PC-3 (cell line): ENCODE results near the gene POLRMT. TPM values are rescaled to one million over a fixed set of nuclear protein-coding genes. Genes with fewer than 3 reads are reported as not detected.

Experiments
- ATAC-seq: fragments of 200-7000 bp; cut with Tn5 transposase; 2 replicates; pipeline ENCODE4 v1.9.1; 2020; ENCODE audit warnings: mild to moderate bottlenecking, moderate library complexity
- BruUV-seq: library from RNA; stranded (reverse); fragments of 400-500 nt; replicated peaks from 2 replicates; lab custom pipeline; 2021; lab: Mats Ljungman, UMichigan
- CTCF ChIA-PET: fragments of 300-600 bp; sonication (Branson Sonifier 250); formaldehyde crosslinking; loops from one replicate; lab custom pipeline; 2022; ENCODE audit warnings: antibody characterized with exemption; lab: Charles Lee
- POLR2A ChIA-PET: fragments of 300-600 bp; sonication (Branson Sonifier 250); formaldehyde crosslinking; loops from one replicate; lab custom pipeline; 2022; ENCODE audit warnings: antibody characterized with exemption; ENCODE audit not compliant: unreplicated experiment; lab: Charles Lee
- DNase-seq: peaks from one replicate; pipeline ENCODE4 v3.0.0-alpha.2; 2015
- H2AFZ ChIP-seq: fragments of 300-600 bp; sonication (generic); 2 replicates; pipeline ENCODE4 v1.6.0; 2016; ENCODE audit warnings: antibody characterized with exemption, low read length
- H3F3A ChIP-seq: fragments of 300-600 bp; sonication (generic); one replicate; pipeline ENCODE4 v1.6.0; 2017; ENCODE audit warnings: antibody characterized with exemption, low read length, control low read depth, mild to moderate bottlenecking; ENCODE audit not compliant: unreplicated experiment
- H3K27ac ChIP-seq: fragments of 300-600 bp; sonication (generic); 2 replicates; pipeline ENCODE4 v1.5.1; 2016; ENCODE audit warnings: mild to moderate bottlenecking, low read length
- H3K27me3 ChIP-seq: fragments of 300-600 bp; sonication (generic); 2 replicates; pipeline ENCODE4 v1.6.1; 2016; ENCODE audit warnings: low read length, mixed read lengths
- H3K36me3 ChIP-seq: fragments of 300-600 bp; sonication (generic); 2 replicates; pipeline ENCODE4 v1.6.1; 2016; ENCODE audit warnings: low read depth, mixed run types, low read length, mixed read lengths
- H3K4me1 ChIP-seq: fragments of 300-600 bp; sonication (generic); 2 replicates; pipeline ENCODE4 v1.5.1; 2016; ENCODE audit warnings: low read length; ENCODE audit not compliant: insufficient read depth
- H3K4me2 ChIP-seq: fragments of 300-600 bp; sonication (generic); 2 replicates; pipeline ENCODE4 v1.6.0; 2016; ENCODE audit warnings: low read length
- H3K4me3 ChIP-seq: fragments of 300-600 bp; sonication (generic); 2 replicates; pipeline ENCODE4 v1.5.1; 2016; ENCODE audit warnings: mild to moderate bottlenecking, low read length, mixed read lengths
- H3K79me2 ChIP-seq: fragments of 300-600 bp; sonication (generic); 2 replicates; pipeline ENCODE4 v1.6.1; 2017; ENCODE audit warnings: low read length, mixed read lengths
- H3K9ac ChIP-seq: fragments of 300-600 bp; sonication (generic); 2 replicates; pipeline ENCODE4 v1.6.0; 2016; ENCODE audit warnings: mild to moderate bottlenecking, low read length
- H3K9me2 ChIP-seq: fragments of 300-600 bp; sonication (generic); replicated peaks from 2 replicates; pipeline ENCODE4 v1.6.1; 2016; ENCODE audit warnings: mixed run types, low read length, mixed read lengths
- H3K9me3 ChIP-seq: fragments of 300-600 bp; sonication (generic); 2 replicates; pipeline ENCODE4 v1.6.1; 2016; ENCODE audit warnings: low read length, mixed read lengths
- H4K20me1 ChIP-seq: fragments of 300-600 bp; sonication (generic); 2 replicates; pipeline ENCODE4 v1.6.1; 2016; ENCODE audit warnings: low read length, mixed read lengths
- CTCF ChIP-seq: fragments of 300-600 bp; sonication (generic); conservative IDR thresholded peaks from 2 replicates; pipeline ENCODE4 v1.5.1; 2017; ENCODE audit warnings: antibody characterized with exemption, low read depth, mild to moderate bottlenecking, low read length
- EZH2 ChIP-seq: fragments of 300-600 bp; sonication (generic); IDR thresholded peaks from one replicate; pipeline ENCODE4 v1.6.1; 2017; ENCODE audit warnings: antibody characterized with exemption, mild to moderate bottlenecking, low read length; ENCODE audit not compliant: unreplicated experiment
- EZH2phosphoT487 ChIP-seq: fragments of 300-600 bp; sonication (generic); IDR thresholded peaks from 2 replicates; pipeline ENCODE4 v1.6.1; 2018; ENCODE audit warnings: mild to moderate bottlenecking, antibody characterized with exemption, low read length, borderline replicate concordance
- intact Hi-C: fragments of 100-400 bp; cut with micrococcal nuclease; formaldehyde crosslinking; loops from 2 replicates; pipeline ENCODE4 v1.9.0; 2023
- total RNA-seq: library from RNA; depleted of rRNA; stranded (reverse); fragments of >200 nt; gene quantifications from 2 replicates; pipeline ENCODE4 v1.2.3, GENCODE V29; 2014

POLRMT gene
- total RNA-seq, 1 experiment from 2014 or later: 60.5 TPM

- no peak for DNase-seq
- TF ChIP-seq CTCF: no peak
- TF ChIP-seq EZH2: no peak
- no peaks in the 10 kb centered on the region for H3K9me3 ChIP-seq
- H3F3A ChIP-seq: no peaks in the 10 kb centered on the region
- no peak overlapping the region for H3K9ac ChIP-seq
- ChIA-PET POLR2A (no interaction called here), CTCF (no interaction called here)
- no peaks in the 10 kb centered on the region for H3K27me3 ChIP-seq
- no peaks in the 10 kb centered on the region for H4K20me1 ChIP-seq
- no peak for ATAC-seq
- H2AFZ ChIP-seq: no peak overlapping the region
- no peaks in the 10 kb centered on the region for H3K36me3 ChIP-seq
- BruUV-seq: no TSS peak
- H3K27ac ChIP-seq: no peak overlapping the region
- H3K9me2 ChIP-seq: no peaks in the 10 kb centered on the region
- intact Hi-C loops: no loop called here
- no peak overlapping the region for H3K4me2 ChIP-seq
- no peaks in the 10 kb centered on the region for H3K4me1 ChIP-seq
- no peak overlapping the region for H3K4me3 ChIP-seq
- peaks cover 18% of the 10 kb centered on the region for H3K79me2 ChIP-seq
Observed at GRCh38 chr19:648904-649801, 15.8 kb upstream of the POLRMT start.

- no peaks in the 10 kb centered on the region for H4K20me1 ChIP-seq
- H3K79me2 ChIP-seq: peaks cover 10% of the 10 kb centered on the region
- ChIA-PET POLR2A (no interaction called here), CTCF (no interaction called here)
- ATAC-seq: no peak
- no TSS peak for BruUV-seq
- no peaks in the 10 kb centered on the region for H3K27me3 ChIP-seq
- H3K9me3 ChIP-seq: no peaks in the 10 kb centered on the region
- H2AFZ ChIP-seq: no peak overlapping the region
- DNase-seq: no peak
- no peaks in the 10 kb centered on the region for H3F3A ChIP-seq
- intact Hi-C loops: no loop called here
- no peak overlapping the region for H3K9ac ChIP-seq
- no peaks in the 10 kb centered on the region for H3K4me1 ChIP-seq
- TF ChIP-seq CTCF (no peak), EZH2phosphoT487 (no peak), EZH2 (no peak)
- no peak overlapping the region for H3K4me2 ChIP-seq
- no peak overlapping the region for H3K27ac ChIP-seq
- no peak overlapping the region for H3K4me3 ChIP-seq
- H3K9me2 ChIP-seq: no peaks in the 10 kb centered on the region
- H3K36me3 ChIP-seq: no peaks in the 10 kb centered on the region
Observed at GRCh38 chr19:648305-648704, 15.0 kb upstream of the POLRMT start.
